Activated T-cell treated with anti-CD3 and anti-CD28 coated beads, Interleukin-2, amount 50 U/mL, for 24 hours (primary cell): Measurements from ENCODE around the gene GTSE1.

Experiments
- DNase-seq: peaks from one replicate; pipeline ENCODE4 v3.0.0-alpha.2; 2020
- H3K27ac Mint-ChIP-seq: 2 replicates; pipeline ENCODE4 v1.8.0; 2020; ENCODE audit warnings: mild to moderate bottlenecking, mixed read lengths
- H3K27me3 Mint-ChIP-seq: 2 replicates; pipeline ENCODE4 v1.8.0; 2020; ENCODE audit warnings: mixed read lengths
- H3K36me3 Mint-ChIP-seq: 2 replicates; pipeline ENCODE4 v1.8.0; 2020; ENCODE audit warnings: low read depth, mixed read lengths
- H3K4me1 Mint-ChIP-seq: 2 replicates; pipeline ENCODE4 v1.8.0; 2020; ENCODE audit warnings: low read depth, mixed read lengths
- H3K4me3 Mint-ChIP-seq: 2 replicates; pipeline ENCODE4 v1.8.0; 2020; ENCODE audit warnings: mild to moderate bottlenecking, moderate library complexity, mixed read lengths
- H3K9me3 Mint-ChIP-seq: 2 replicates; pipeline ENCODE4 v1.8.0; 2020; ENCODE audit warnings: mixed read lengths

The GTSE1 gene

GRCh38 chr22:46286006-46286405 lies 10.7 kb upstream of the GTSE1 start:
- Mint-ChIP-seq H3K27me3 (no peaks in the 10 kb centered on the region), H3K4me3 (no peak overlapping the region), H3K27ac (no peak overlapping the region), H3K9me3 (no peaks in the 10 kb centered on the region), H3K36me3 (peaks cover 27% of the 10 kb centered on the region), H3K4me1 (peaks cover 13% of the 10 kb centered on the region)
- no peak for DNase-seq

GRCh38 chr22:46286941-46287872 lies 9.5 kb upstream of the GTSE1 start:
- Mint-ChIP-seq H3K4me3 (peak overlapping the region; percentile 74), H3K36me3 (peaks cover 22% of the 10 kb centered on the region)

GRCh38 chr22:46287873-46288751 lies 8.6 kb upstream of the GTSE1 start:
- Mint-ChIP-seq H3K27me3 (no peaks in the 10 kb centered on the region), H3K36me3 (peaks cover 31% of the 10 kb centered on the region), H3K9me3 (peaks cover 4% of the 10 kb centered on the region), H3K4me1 (peaks cover 13% of the 10 kb centered on the region), H3K4me3 (peak overlapping the region; percentile 74), H3K27ac (peak overlapping the region; percentile 81)
- peak; percentile 45 for DNase-seq

More at GRCh38 chr22:46286941-46287872, 9.5 kb upstream of the GTSE1 start:
- peaks cover 1% of the 10 kb centered on the region for H3K9me3 Mint-ChIP-seq
- no peaks in the 10 kb centered on the region for H3K27me3 Mint-ChIP-seq
- peak overlapping the region; percentile 81 for H3K27ac Mint-ChIP-seq
- no peak for DNase-seq
- peaks cover 13% of the 10 kb centered on the region for H3K4me1 Mint-ChIP-seq

GRCh38 chr22:46288846-46289243 lies 7.8 kb upstream of the GTSE1 start:
- peaks cover 4% of the 10 kb centered on the region for H3K9me3 Mint-ChIP-seq
- H3K4me1 Mint-ChIP-seq: peaks cover 19% of the 10 kb centered on the region
- no peak overlapping the region for H3K27ac Mint-ChIP-seq
- peaks cover 32% of the 10 kb centered on the region for H3K36me3 Mint-ChIP-seq
- DNase-seq: no peak
- H3K4me3 Mint-ChIP-seq: no peak overlapping the region
- H3K27me3 Mint-ChIP-seq: no peaks in the 10 kb centered on the region

- H3K4me1 Mint-ChIP-seq: peaks cover 19% of the 10 kb centered on the region
- no peaks in the 10 kb centered on the region for H3K27me3 Mint-ChIP-seq
- H3K9me3 Mint-ChIP-seq: peaks cover 4% of the 10 kb centered on the region
- no peak overlapping the region for H3K4me3 Mint-ChIP-seq
- H3K27ac Mint-ChIP-seq: no peak overlapping the region
- peaks cover 27% of the 10 kb centered on the region for H3K36me3 Mint-ChIP-seq
- no peak for DNase-seq
These were observed 7.3 kb upstream of the GTSE1 start for GRCh38 chr22:46289244-46289891.

- Mint-ChIP-seq H3K27me3 (no peaks in the 10 kb centered on the region), H3K4me3 (no peak overlapping the region), H3K36me3 (peaks cover 23% of the 10 kb centered on the region), H3K4me1 (peaks cover 20% of the 10 kb centered on the region), H3K9me3 (peaks cover 4% of the 10 kb centered on the region), H3K27ac (no peak overlapping the region)
- no peak for DNase-seq
These were observed 6.4 kb upstream of the GTSE1 start for GRCh38 chr22:46290121-46290842.

- Mint-ChIP-seq H3K27me3 (no peaks in the 10 kb centered on the region), H3K9me3 (peaks cover 4% of the 10 kb centered on the region), H3K36me3 (peaks cover 20% of the 10 kb centered on the region), H3K4me3 (no peak overlapping the region), H3K27ac (peak overlapping the region; percentile 55), H3K4me1 (peaks cover 28% of the 10 kb centered on the region)
- no peak for DNase-seq
These were observed 5.6 kb upstream of the GTSE1 start for GRCh38 chr22:46290843-46291785.

GRCh38 chr22:46292173-46292572 lies 4.5 kb upstream of the GTSE1 start:
- H3K27me3 Mint-ChIP-seq: no peaks in the 10 kb centered on the region
- no peak overlapping the region for H3K4me3 Mint-ChIP-seq
- H3K9me3 Mint-ChIP-seq: peaks cover 4% of the 10 kb centered on the region
- H3K4me1 Mint-ChIP-seq: peaks cover 32% of the 10 kb centered on the region
- H3K27ac Mint-ChIP-seq: no peak overlapping the region
- H3K36me3 Mint-ChIP-seq: peaks cover 25% of the 10 kb centered on the region
- no peak for DNase-seq

- Mint-ChIP-seq H3K9me3 (peaks cover 4% of the 10 kb centered on the region), H3K36me3 (peaks cover 27% of the 10 kb centered on the region), H3K27ac (no peak overlapping the region), H3K4me3 (no peak overlapping the region), H3K27me3 (peaks cover 4% of the 10 kb centered on the region), H3K4me1 (peaks cover 32% of the 10 kb centered on the region)
- DNase-seq: no peak
These were observed 3.9 kb upstream of the GTSE1 start for GRCh38 chr22:46292732-46293131.

GRCh38 chr22:46293577-46294260 lies 3.0 kb upstream of the GTSE1 start:
- no peak overlapping the region for H3K27ac Mint-ChIP-seq
- H3K9me3 Mint-ChIP-seq: peaks cover 4% of the 10 kb centered on the region
- peaks cover 32% of the 10 kb centered on the region for H3K36me3 Mint-ChIP-seq
- DNase-seq: no peak
- H3K27me3 Mint-ChIP-seq: peaks cover 6% of the 10 kb centered on the region
- H3K4me1 Mint-ChIP-seq: peaks cover 27% of the 10 kb centered on the region
- H3K4me3 Mint-ChIP-seq: no peak overlapping the region

- H3K27me3 Mint-ChIP-seq: peaks cover 9% of the 10 kb centered on the region
- H3K9me3 Mint-ChIP-seq: peaks cover 4% of the 10 kb centered on the region
- peaks cover 27% of the 10 kb centered on the region for H3K4me1 Mint-ChIP-seq
- peaks cover 42% of the 10 kb centered on the region for H3K36me3 Mint-ChIP-seq
- H3K4me3 Mint-ChIP-seq: peak overlapping the region; percentile 91
- DNase-seq: no peak
- H3K27ac Mint-ChIP-seq: no peak overlapping the region
These were observed 1.9 kb upstream of the GTSE1 start for GRCh38 chr22:46294784-46295183.

GRCh38 chr22:46295277-46295971 lies 1.2 kb upstream of the GTSE1 start:
- H3K9me3 Mint-ChIP-seq: peaks cover 4% of the 10 kb centered on the region

More at GRCh38 chr22:46295277-46295971, 1.2 kb upstream of the GTSE1 start:
- Mint-ChIP-seq H3K4me3 (peak overlapping the region; percentile 91), H3K4me1 (peaks cover 27% of the 10 kb centered on the region), H3K36me3 (peaks cover 47% of the 10 kb centered on the region), H3K27me3 (peaks cover 9% of the 10 kb centered on the region), H3K27ac (peak overlapping the region; percentile 98)
- no peak for DNase-seq
